ENCODE measurements around the gene FAM210A. TPM values are rescaled to one million over a fixed set of nuclear protein-coding genes. Genes with fewer than 3 reads are reported as not detected.

The FAM210A gene
- total and polyA plus RNA-seq, 2 experiments from 2014 or later: 17.2 to 17.9 TPM

DNA sequence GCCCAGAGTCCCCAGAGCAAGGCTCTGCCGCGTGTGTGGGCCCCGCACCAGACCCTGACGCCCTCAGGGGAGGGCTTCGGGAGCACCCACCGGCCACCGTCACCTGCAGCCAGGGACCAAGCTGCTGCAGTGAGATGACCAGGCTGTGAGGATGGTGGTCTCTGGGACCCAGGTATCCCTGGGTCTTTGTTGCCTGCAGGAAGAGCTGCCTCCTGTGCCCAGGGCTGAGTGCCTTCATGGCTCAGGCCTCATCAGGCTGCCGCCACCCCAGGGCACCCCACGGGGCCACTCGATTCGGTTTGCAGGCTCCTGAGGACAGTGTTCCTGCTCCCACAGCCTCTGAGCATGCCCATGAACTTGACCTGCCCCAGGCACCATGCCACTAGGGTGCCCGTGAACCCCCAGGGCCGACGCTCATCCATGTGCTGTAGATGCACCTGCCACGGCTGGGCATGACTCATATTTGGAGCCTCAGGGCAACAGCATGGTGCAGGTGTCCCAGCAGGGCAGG lies 109.8 kb downstream of the FAM210A start:
- Histone ChIP-seq H3K27me3 (ENCODE audit: insufficient read depth) (no peaks in the 10 kb centered on the region), H3K36me3 (ENCODE audit: insufficient read depth) (no peaks in the 10 kb centered on the region), H3K4me3 (no peak overlapping the region), H3K27ac (ENCODE audit: low read depth) (no peak overlapping the region), H3K4me2 (no peak overlapping the region), H3K79me2 (replicated peaks; ENCODE audit: insufficient read depth) (no peaks in the 10 kb centered on the region), H4K20me1 (replicated peaks; ENCODE audit: insufficient read depth) (no peaks in the 10 kb centered on the region), H3K9me2 (ENCODE audit: insufficient read depth) (no peaks in the 10 kb centered on the region), H2AFZ (no peak overlapping the region), H3K4me1 (ENCODE audit: insufficient read depth) (peaks cover under 1% of the 10 kb centered on the region; the same call in 1 of the 2 replicates), H3F3A (replicated peaks; ENCODE audit: low read depth) (no peaks in the 10 kb centered on the region)
- TF ChIP-seq STAT1 (IDR thresholded peaks at IDR 0.05; ENCODE audit: unreplicated experiment) (no peak), POLR2AphosphoS5 (IDR thresholded peaks at IDR 0.05; ENCODE audit: low read depth) (no peak), CREB1 (CRISPR knock-in tag; IDR thresholded peaks at IDR 0.05; ENCODE audit: low read depth) (no peak), NANOG (IDR thresholded peaks at IDR 0.05; ENCODE audit: borderline replicate concordance) (no peak)
- H3K36me3 Mint-ChIP-seq (ENCODE audit: low read depth): no peaks in the 10 kb centered on the region
- peaks cover 21% of the 10 kb centered on the region for H3K27me3 Mint-ChIP-seq (ENCODE audit: insufficient read depth, low read depth, poor library complexity)
- no peak for DNase-seq (ENCODE audit: low spot score)
- no peak overlapping the region for H3K27ac Mint-ChIP-seq
- no peak overlapping the region for H3K4me3 Mint-ChIP-seq
- H3K9me3 Mint-ChIP-seq: no peaks in the 10 kb centered on the region
- ATAC-seq: no peak
- H3K4me1 Mint-ChIP-seq: peaks cover 12% of the 10 kb centered on the region

DNA sequence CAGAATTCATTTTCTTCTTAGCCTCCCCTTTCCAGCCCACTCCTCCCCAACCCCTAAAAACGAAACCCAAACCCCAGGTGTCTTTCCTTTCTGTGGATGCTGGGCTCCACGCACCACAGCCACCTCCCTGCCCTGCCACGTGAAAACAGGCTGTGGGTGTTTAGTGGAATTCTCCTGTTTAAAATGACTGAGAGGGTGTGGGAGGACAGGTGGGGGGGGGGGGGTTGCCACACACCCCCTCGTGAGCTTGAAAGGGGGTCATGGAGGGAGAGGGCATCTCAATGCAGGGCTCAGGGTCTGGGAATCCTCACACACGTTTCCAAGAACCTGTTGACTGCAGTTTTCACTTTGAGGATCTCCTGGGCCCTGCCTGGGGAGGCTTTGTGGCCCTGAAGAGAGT lies 110.3 kb downstream of the FAM210A start:
- no peaks in the 10 kb centered on the region for H3K36me3 ChIP-seq (ENCODE audit: insufficient read depth)
- peaks cover 6% of the 10 kb centered on the region for H3K4me1 ChIP-seq (ENCODE audit: insufficient read depth)
- no peaks in the 10 kb centered on the region for H4K20me1 ChIP-seq (replicated peaks; ENCODE audit: insufficient read depth)
- H3K4me3 ChIP-seq: no peak overlapping the region
- no peaks in the 10 kb centered on the region for H3K79me2 ChIP-seq (replicated peaks; ENCODE audit: insufficient read depth)
- H3K4me2 ChIP-seq: no peak overlapping the region
- no peak overlapping the region for H3K27ac ChIP-seq (ENCODE audit: low read depth)
- H3F3A ChIP-seq (replicated peaks; ENCODE audit: low read depth): no peaks in the 10 kb centered on the region
- Mint-ChIP-seq H3K27me3 (ENCODE audit: insufficient read depth, low read depth, poor library complexity) (peaks cover 27% of the 10 kb centered on the region), H3K4me1 (peaks cover 18% of the 10 kb centered on the region), H3K4me3 (no peak overlapping the region), H3K27ac (no peak overlapping the region), H3K9me3 (no peaks in the 10 kb centered on the region), H3K36me3 (ENCODE audit: low read depth) (no peaks in the 10 kb centered on the region)
- no peaks in the 10 kb centered on the region for H3K27me3 ChIP-seq (ENCODE audit: insufficient read depth)
- no peak overlapping the region for H2AFZ ChIP-seq
- DNase-seq (ENCODE audit: low spot score) (no peak), ATAC-seq (no peak)
- H3K9me2 ChIP-seq (ENCODE audit: insufficient read depth): no peaks in the 10 kb centered on the region
- no peak for TF ChIP-seq ZNF331 (CRISPR knock-in tag; IDR thresholded peaks at IDR 0.05; ENCODE audit: low read depth)
- TF ChIP-seq, protein P1, sequence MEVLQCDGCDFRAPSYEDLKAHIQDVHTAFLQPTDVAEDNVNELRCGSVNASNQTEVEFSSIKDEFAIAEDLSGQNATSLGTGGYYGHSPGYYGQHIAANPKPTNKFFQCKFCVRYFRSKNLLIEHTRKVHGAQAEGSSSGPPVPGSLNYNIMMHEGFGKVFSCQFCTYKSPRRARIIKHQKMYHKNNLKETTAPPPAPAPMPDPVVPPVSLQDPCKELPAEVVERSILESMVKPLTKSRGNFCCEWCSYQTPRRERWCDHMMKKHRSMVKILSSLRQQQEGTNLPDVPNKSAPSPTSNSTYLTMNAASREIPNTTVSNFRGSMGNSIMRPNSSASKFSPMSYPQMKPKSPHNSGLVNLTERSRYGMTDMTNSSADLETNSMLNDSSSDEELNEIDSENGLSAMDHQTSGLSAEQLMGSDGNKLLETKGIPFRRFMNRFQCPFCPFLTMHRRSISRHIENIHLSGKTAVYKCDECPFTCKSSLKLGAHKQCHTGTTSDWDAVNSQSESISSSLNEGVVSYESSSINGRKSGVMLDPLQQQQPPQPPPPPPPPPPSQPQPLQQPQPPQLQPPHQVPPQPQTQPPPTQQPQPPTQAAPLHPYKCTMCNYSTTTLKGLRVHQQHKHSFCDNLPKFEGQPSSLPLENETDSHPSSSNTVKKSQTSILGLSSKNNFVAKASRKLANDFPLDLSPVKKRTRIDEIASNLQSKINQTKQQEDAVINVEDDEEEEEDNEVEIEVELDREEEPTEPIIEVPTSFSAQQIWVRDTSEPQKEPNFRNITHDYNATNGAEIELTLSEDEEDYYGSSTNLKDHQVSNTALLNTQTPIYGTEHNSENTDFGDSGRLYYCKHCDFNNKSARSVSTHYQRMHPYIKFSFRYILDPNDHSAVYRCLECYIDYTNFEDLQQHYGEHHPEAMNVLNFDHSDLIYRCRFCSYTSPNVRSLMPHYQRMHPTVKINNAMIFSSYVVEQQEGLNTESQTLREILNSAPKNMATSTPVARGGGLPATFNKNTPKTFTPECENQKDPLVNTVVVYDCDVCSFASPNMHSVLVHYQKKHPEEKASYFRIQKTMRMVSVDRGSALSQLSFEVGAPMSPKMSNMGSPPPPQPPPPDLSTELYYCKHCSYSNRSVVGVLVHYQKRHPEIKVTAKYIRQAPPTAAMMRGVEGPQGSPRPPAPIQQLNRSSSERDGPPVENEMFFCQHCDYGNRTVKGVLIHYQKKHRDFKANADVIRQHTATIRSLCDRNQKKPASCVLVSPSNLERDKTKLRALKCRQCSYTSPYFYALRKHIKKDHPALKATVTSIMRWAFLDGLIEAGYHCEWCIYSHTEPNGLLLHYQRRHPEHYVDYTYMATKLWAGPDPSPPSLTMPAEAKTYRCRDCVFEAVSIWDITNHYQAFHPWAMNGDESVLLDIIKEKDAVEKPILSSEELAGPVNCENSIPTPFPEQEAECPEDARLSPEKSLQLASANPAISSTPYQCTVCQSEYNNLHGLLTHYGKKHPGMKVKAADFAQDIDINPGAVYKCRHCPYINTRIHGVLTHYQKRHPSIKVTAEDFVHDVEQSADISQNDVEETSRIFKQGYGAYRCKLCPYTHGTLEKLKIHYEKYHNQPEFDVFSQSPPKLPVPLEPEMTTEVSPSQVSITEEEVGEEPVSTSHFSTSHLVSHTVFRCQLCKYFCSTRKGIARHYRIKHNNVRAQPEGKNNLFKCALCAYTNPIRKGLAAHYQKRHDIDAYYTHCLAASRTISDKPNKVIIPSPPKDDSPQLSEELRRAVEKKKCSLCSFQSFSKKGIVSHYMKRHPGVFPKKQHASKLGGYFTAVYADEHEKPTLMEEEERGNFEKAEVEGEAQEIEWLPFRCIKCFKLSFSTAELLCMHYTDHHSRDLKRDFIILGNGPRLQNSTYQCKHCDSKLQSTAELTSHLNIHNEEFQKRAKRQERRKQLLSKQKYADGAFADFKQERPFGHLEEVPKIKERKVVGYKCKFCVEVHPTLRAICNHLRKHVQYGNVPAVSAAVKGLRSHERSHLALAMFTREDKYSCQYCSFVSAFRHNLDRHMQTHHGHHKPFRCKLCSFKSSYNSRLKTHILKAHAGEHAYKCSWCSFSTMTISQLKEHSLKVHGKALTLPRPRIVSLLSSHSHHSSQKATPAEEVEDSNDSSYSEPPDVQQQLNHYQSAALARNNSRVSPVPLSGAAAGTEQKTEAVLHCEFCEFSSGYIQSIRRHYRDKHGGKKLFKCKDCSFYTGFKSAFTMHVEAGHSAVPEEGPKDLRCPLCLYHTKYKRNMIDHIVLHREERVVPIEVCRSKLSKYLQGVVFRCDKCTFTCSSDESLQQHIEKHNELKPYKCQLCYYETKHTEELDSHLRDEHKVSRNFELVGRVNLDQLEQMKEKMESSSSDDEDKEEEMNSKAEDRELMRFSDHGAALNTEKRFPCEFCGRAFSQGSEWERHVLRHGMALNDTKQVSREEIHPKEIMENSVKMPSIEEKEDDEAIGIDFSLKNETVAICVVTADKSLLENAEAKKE (CRISPR knock-in tag; IDR thresholded peaks at IDR 0.05): no peak
- TF ChIP-seq, protein P2, sequence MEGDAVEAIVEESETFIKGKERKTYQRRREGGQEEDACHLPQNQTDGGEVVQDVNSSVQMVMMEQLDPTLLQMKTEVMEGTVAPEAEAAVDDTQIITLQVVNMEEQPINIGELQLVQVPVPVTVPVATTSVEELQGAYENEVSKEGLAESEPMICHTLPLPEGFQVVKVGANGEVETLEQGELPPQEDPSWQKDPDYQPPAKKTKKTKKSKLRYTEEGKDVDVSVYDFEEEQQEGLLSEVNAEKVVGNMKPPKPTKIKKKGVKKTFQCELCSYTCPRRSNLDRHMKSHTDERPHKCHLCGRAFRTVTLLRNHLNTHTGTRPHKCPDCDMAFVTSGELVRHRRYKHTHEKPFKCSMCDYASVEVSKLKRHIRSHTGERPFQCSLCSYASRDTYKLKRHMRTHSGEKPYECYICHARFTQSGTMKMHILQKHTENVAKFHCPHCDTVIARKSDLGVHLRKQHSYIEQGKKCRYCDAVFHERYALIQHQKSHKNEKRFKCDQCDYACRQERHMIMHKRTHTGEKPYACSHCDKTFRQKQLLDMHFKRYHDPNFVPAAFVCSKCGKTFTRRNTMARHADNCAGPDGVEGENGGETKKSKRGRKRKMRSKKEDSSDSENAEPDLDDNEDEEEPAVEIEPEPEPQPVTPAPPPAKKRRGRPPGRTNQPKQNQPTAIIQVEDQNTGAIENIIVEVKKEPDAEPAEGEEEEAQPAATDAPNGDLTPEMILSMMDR (conservative IDR thresholded peaks at IDR 0.05; ENCODE audit: low read depth in 2 of 2): no peak
- no peak for TF ChIP-seq NANOG (IDR thresholded peaks at IDR 0.05; ENCODE audit: borderline replicate concordance)
- TF ChIP-seq ZNF114 (CRISPR knock-in tag; IDR thresholded peaks at IDR 0.05): no peak
- TF ChIP-seq, protein P3, sequence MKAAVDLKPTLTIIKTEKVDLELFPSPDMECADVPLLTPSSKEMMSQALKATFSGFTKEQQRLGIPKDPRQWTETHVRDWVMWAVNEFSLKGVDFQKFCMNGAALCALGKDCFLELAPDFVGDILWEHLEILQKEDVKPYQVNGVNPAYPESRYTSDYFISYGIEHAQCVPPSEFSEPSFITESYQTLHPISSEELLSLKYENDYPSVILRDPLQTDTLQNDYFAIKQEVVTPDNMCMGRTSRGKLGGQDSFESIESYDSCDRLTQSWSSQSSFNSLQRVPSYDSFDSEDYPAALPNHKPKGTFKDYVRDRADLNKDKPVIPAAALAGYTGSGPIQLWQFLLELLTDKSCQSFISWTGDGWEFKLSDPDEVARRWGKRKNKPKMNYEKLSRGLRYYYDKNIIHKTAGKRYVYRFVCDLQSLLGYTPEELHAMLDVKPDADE (IDR thresholded peaks at IDR 0.05): no peak
- TF ChIP-seq POLR2AphosphoS5 (IDR thresholded peaks at IDR 0.05; ENCODE audit: low read depth): no peak
- no peak for TF ChIP-seq JUNB (IDR thresholded peaks at IDR 0.05; ENCODE audit: unreplicated experiment)

All from GM23338 (cell line).